ENCODE data around the gene MGAT4C. TPM values are rescaled to one million over a fixed set of nuclear protein-coding genes. Genes with fewer than 3 reads are reported as not detected.
"Not testable (repeated sequence)": the region's sequence is repeated elsewhere in the genome, so short reads cannot be mapped to it uniquely, and the experiment has no call there.

MGAT4C gene
- 0.84 TPM for polyA plus RNA-seq (2013, experiment 1 of 2)
- 1.1 TPM for polyA plus RNA-seq (2013, experiment 2 of 2)

DNA sequence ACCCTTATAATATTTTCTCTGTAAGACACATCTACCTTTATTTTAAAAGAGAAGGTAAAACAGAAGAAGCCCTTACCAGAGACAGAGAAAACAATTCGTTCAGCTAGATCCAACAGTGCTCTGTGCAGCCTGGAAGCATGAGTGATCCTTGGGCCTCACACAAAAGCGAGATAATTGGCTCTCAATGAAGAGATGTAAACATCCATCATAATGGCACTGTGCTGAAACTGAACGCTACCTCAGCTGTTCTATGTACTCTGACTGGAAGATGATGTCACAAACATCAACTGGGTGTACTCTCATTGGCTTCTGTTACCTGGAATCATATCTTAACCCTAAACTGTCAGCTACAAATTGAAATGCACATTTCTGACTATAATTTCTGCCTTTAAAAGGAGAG, at the start of gene MGAT4C:
Gene MGAT4C (minus strand): TSS at position 229 of the 400 bp plus-strand sequence.
- Histone ChIP-seq H2BK120ac (ENCODE audit: low read depth, low read length) (no peak within 1 kb of the TSS), H4K8ac (ENCODE audit: low read length) (peak within 1 kb of the TSS; percentile 64), H3K4me2 (ENCODE audit: low read length, poor library complexity, severe bottlenecking) (no peak within 1 kb of the TSS), H3K4me3 (ENCODE audit: insufficient read depth in 1 of 2, low read depth in 1 of 2, low read length in 2 of 2) (no peak within 1 kb of the TSS), H3K36me3 (ENCODE audit: control insufficient read depth in 1 of 2, insufficient read depth in 2 of 2, low read depth in 1 of 2, low read length in 2 of 2) (no peaks in the 10 kb centered on the region), H3K23ac (ENCODE audit: low read length in 2 of 2) (no peak within 1 kb of the TSS), H3K4ac (ENCODE audit: low read depth in 1 of 2, low read length in 2 of 2) (no peak within 1 kb of the TSS), H3K79me1 (replicated peaks; ENCODE audit: low read length, poor library complexity, severe bottlenecking) (no peaks in the 10 kb centered on the region), H2BK15ac (ENCODE audit: low read depth, poor library complexity, severe bottlenecking) (no peak within 1 kb of the TSS), H2AK5ac (ENCODE audit: low read length, severe bottlenecking) (no peak within 1 kb of the TSS), H3K9me3 (ENCODE audit: control insufficient read depth, low read length) (no peaks in the 10 kb centered on the region), H3K4me1 (ENCODE audit: control insufficient read depth, insufficient read depth, low read depth, low read length) (no peaks in the 10 kb centered on the region), H3K14ac (ENCODE audit: low read length in 2 of 2) (no peak within 1 kb of the TSS), H3K9ac (ENCODE audit: low read length) (no peak within 1 kb of the TSS), H3K27me3 (ENCODE audit: control insufficient read depth in 1 of 2, insufficient read depth in 1 of 2, low read length in 2 of 2) (no peaks in the 10 kb centered on the region), H4K91ac (ENCODE audit: low read length) (no peak within 1 kb of the TSS), H3K27ac (ENCODE audit: low read length, poor library complexity, severe bottlenecking) (no peak within 1 kb of the TSS), H3K18ac (ENCODE audit: low read depth in 1 of 2, low read length in 2 of 2) (no peak within 1 kb of the TSS), H2BK12ac (ENCODE audit: low read length in 2 of 2) (no peak within 1 kb of the TSS), H2AFZ (ENCODE audit: low read depth, low read length) (no peak within 1 kb of the TSS), H2BK5ac (ENCODE audit: low read depth, low read length, poor library complexity, severe bottlenecking) (no peak within 1 kb of the TSS)
- 17% methylated on average over 3 of the region's 3 CpGs for WGBS
- DNase-seq, result peak; percentile 18

- not testable (repeated sequence) for H3K27me3 ChIP-seq (ENCODE audit: control insufficient read depth in 1 of 2, insufficient read depth in 1 of 2, low read length in 2 of 2); H3K14ac ChIP-seq (ENCODE audit: low read length in 2 of 2); H3K18ac ChIP-seq (ENCODE audit: low read depth in 1 of 2, low read length in 2 of 2); H3K36me3 ChIP-seq (ENCODE audit: control insufficient read depth in 1 of 2, insufficient read depth in 2 of 2, low read depth in 1 of 2, low read length in 2 of 2); DNase-seq; H2AFZ ChIP-seq (ENCODE audit: low read depth, low read length); H3K27ac ChIP-seq (ENCODE audit: low read length, poor library complexity, severe bottlenecking); H2AK5ac ChIP-seq (ENCODE audit: low read length, severe bottlenecking); H3K79me1 ChIP-seq (replicated peaks; ENCODE audit: low read length, poor library complexity, severe bottlenecking); H3K9me3 ChIP-seq (ENCODE audit: control insufficient read depth, low read length); H3K23ac ChIP-seq (ENCODE audit: low read length in 2 of 2); H3K4me1 ChIP-seq (ENCODE audit: control insufficient read depth, insufficient read depth, low read depth, low read length); H2BK5ac ChIP-seq (ENCODE audit: low read depth, low read length, poor library complexity, severe bottlenecking); H3K4me2 ChIP-seq (ENCODE audit: low read length, poor library complexity, severe bottlenecking); H2BK15ac ChIP-seq (ENCODE audit: low read depth, poor library complexity, severe bottlenecking); H4K91ac ChIP-seq (ENCODE audit: low read length); H3K9ac ChIP-seq (ENCODE audit: low read length); H3K4me3 ChIP-seq (ENCODE audit: insufficient read depth in 1 of 2, low read depth in 1 of 2, low read length in 2 of 2); H4K8ac ChIP-seq (ENCODE audit: low read length); H2BK120ac ChIP-seq (ENCODE audit: low read depth, low read length); H2BK12ac ChIP-seq (ENCODE audit: low read length in 2 of 2); H3K4ac ChIP-seq (ENCODE audit: low read depth in 1 of 2, low read length in 2 of 2)
- WGBS, result 96% methylated on average over 23 of the region's 31 CpGs
Observed at GRCh38 chr12:86296396-86296795, 40.2 kb upstream of the MGAT4C start.

- Histone ChIP-seq H2BK12ac (ENCODE audit: low read length in 2 of 2) (no peak overlapping the region), H3K4me1 (ENCODE audit: control insufficient read depth, insufficient read depth, low read depth, low read length) (no peaks in the 10 kb centered on the region), H4K91ac (ENCODE audit: low read length) (no peak overlapping the region), H2AK5ac (ENCODE audit: low read length, severe bottlenecking) (no peak overlapping the region), H3K4me2 (ENCODE audit: low read length, poor library complexity, severe bottlenecking) (no peak overlapping the region), H3K27ac (ENCODE audit: low read length, poor library complexity, severe bottlenecking) (no peak overlapping the region), H3K23ac (ENCODE audit: low read length in 2 of 2) (no peak overlapping the region), H3K79me1 (replicated peaks; ENCODE audit: low read length, poor library complexity, severe bottlenecking) (no peaks in the 10 kb centered on the region), H3K36me3 (ENCODE audit: control insufficient read depth in 1 of 2, insufficient read depth in 2 of 2, low read depth in 1 of 2, low read length in 2 of 2) (no peaks in the 10 kb centered on the region), H4K8ac (ENCODE audit: low read length) (no peak overlapping the region), H3K18ac (ENCODE audit: low read depth in 1 of 2, low read length in 2 of 2) (no peak overlapping the region), H3K27me3 (ENCODE audit: control insufficient read depth in 1 of 2, insufficient read depth in 1 of 2, low read length in 2 of 2) (no peaks in the 10 kb centered on the region), H3K9ac (ENCODE audit: low read length) (no peak overlapping the region), H3K4me3 (ENCODE audit: insufficient read depth in 1 of 2, low read depth in 1 of 2, low read length in 2 of 2) (no peak overlapping the region), H2BK15ac (ENCODE audit: low read depth, poor library complexity, severe bottlenecking) (no peak overlapping the region), H2AFZ (ENCODE audit: low read depth, low read length) (no peak overlapping the region), H2BK5ac (ENCODE audit: low read depth, low read length, poor library complexity, severe bottlenecking) (no peak overlapping the region), H3K14ac (ENCODE audit: low read length in 2 of 2) (no peak overlapping the region), H2BK120ac (ENCODE audit: low read depth, low read length) (no peak overlapping the region), H3K9me3 (ENCODE audit: control insufficient read depth, low read length) (no peaks in the 10 kb centered on the region), H3K4ac (ENCODE audit: low read depth in 1 of 2, low read length in 2 of 2) (no peak overlapping the region)
- DNase-seq, result no peak
- 75% methylated on average over 3 of the region's 3 CpGs for WGBS
Observed at GRCh38 chr12:86293682-86294240, 37.6 kb upstream of the MGAT4C start.

GRCh38 chr12:86292480-86292879, 36.3 kb upstream of the MGAT4C start:
- Histone ChIP-seq H3K4ac (ENCODE audit: low read depth in 1 of 2, low read length in 2 of 2) (no peak overlapping the region), H3K9ac (ENCODE audit: low read length) (no peak overlapping the region)
- WGBS, result 82% methylated on average over 1 of the region's 3 CpGs

More at GRCh38 chr12:86292480-86292879, 36.3 kb upstream of the MGAT4C start:
- Histone ChIP-seq H2BK15ac (ENCODE audit: low read depth, poor library complexity, severe bottlenecking) (no peak overlapping the region), H3K27me3 (ENCODE audit: control insufficient read depth in 1 of 2, insufficient read depth in 1 of 2, low read length in 2 of 2) (no peaks in the 10 kb centered on the region), H2BK120ac (ENCODE audit: low read depth, low read length) (no peak overlapping the region), H3K79me1 (replicated peaks; ENCODE audit: low read length, poor library complexity, severe bottlenecking) (no peaks in the 10 kb centered on the region), H3K18ac (ENCODE audit: low read depth in 1 of 2, low read length in 2 of 2) (no peak overlapping the region), H3K36me3 (ENCODE audit: control insufficient read depth in 1 of 2, insufficient read depth in 2 of 2, low read depth in 1 of 2, low read length in 2 of 2) (no peaks in the 10 kb centered on the region), H2BK12ac (ENCODE audit: low read length in 2 of 2) (no peak overlapping the region), H2AK5ac (ENCODE audit: low read length, severe bottlenecking) (no peak overlapping the region), H3K4me3 (ENCODE audit: insufficient read depth in 1 of 2, low read depth in 1 of 2, low read length in 2 of 2) (no peak overlapping the region), H3K4me2 (ENCODE audit: low read length, poor library complexity, severe bottlenecking) (no peak overlapping the region), H4K8ac (ENCODE audit: low read length) (no peak overlapping the region), H3K27ac (ENCODE audit: low read length, poor library complexity, severe bottlenecking) (no peak overlapping the region), H3K9me3 (ENCODE audit: control insufficient read depth, low read length) (no peaks in the 10 kb centered on the region), H3K23ac (ENCODE audit: low read length in 2 of 2) (no peak overlapping the region), H3K4me1 (ENCODE audit: control insufficient read depth, insufficient read depth, low read depth, low read length) (no peaks in the 10 kb centered on the region), H2AFZ (ENCODE audit: low read depth, low read length) (no peak overlapping the region), H4K91ac (ENCODE audit: low read length) (no peak overlapping the region), H3K14ac (ENCODE audit: low read length in 2 of 2) (no peak overlapping the region), H2BK5ac (ENCODE audit: low read depth, low read length, poor library complexity, severe bottlenecking) (no peak overlapping the region)
- DNase-seq, result no peak
